ENCODE data around the gene IFRD1. TPM values are rescaled to one million over a fixed set of nuclear protein-coding genes. Genes with fewer than 3 reads are reported as not detected.

The IFRD1 gene
- total and polyA plus RNA-seq, 12 donors = 20.5 to 86.2 (median 52.7) TPM

- H3K27me3 ChIP-seq = no peaks in the 10 kb centered on the region
- TF ChIP-seq CTCF (IDR thresholded peaks at IDR 0.05) (no peak), POLR2A (IDR thresholded peaks at IDR 0.05) (no peak)
- intact Hi-C loops (cut with DNase I) = no loop called here
These were observed 37.9 kb downstream of the IFRD1 start for GRCh38 chr7:112488264-112488552.

GRCh38 chr7:112492186-112492585 lies 41.9 kb downstream of the IFRD1 start:
- Histone ChIP-seq H3K4me3 (no peak overlapping the region), H3K4me1 (replicated peaks in 1 of 2) (peaks cover 0 to 3% of the 10 kb centered on the region in 2 donors), H3K27ac (no peak overlapping the region), H3K27me3 (no peaks in the 10 kb centered on the region), H3K9me3 (replicated peaks in 1 of 3) (no peaks in the 10 kb centered on the region), H3K36me3 (replicated peaks in 1 of 2) (no peaks in the 10 kb centered on the region)
- DNase-seq = no peak
- 85 to 98% (median 91%) methylated on average over 2 of the region's 2 CpGs for WGBS, 4 donors
- no peak for TF ChIP-seq POLR2A (IDR thresholded peaks at IDR 0.05)
- TF ChIP-seq CTCF (IDR thresholded peaks at IDR 0.05) = no peak
- intact Hi-C loops (cut with DNase I) = loop anchor here in 1 of 2 donors (10.0 kb wide), 1 partner anchor 67 kb away; no protein-coding TSS in a partner anchor

More at GRCh38 chr7:112488264-112488552, 37.9 kb downstream of the IFRD1 start:
- Histone ChIP-seq H3K9me3 (replicated peaks in 1 of 3) (no peaks in the 10 kb centered on the region), H3K4me3 (no peak overlapping the region), H3K36me3 (replicated peaks in 1 of 2) (no peaks in the 10 kb centered on the region), H3K27ac (no peak overlapping the region), H3K4me1 (replicated peaks in 1 of 2) (peaks cover 3 to 31% of the 10 kb centered on the region in 2 donors)
- 76 to 89% (median 86%) methylated on average over 4 of the region's 4 CpGs for WGBS, 4 donors
- no peak for DNase-seq

GRCh38 chr7:112494656-112495055 lies 44.4 kb downstream of the IFRD1 start:
- H3K4me3 ChIP-seq = no peak overlapping the region
- TF ChIP-seq POLR2A (IDR thresholded peaks at IDR 0.05) (no peak), CTCF (IDR thresholded peaks at IDR 0.05) (no peak)
- no peaks in the 10 kb centered on the region for H3K27me3 ChIP-seq
- no peak for DNase-seq
- no peak overlapping the region for H3K27ac ChIP-seq
- intact Hi-C loops (cut with DNase I) = loop anchor here (5.0 to 10.0 kb wide), 3 partner anchors 70 to 752 kb away; no protein-coding TSS in a partner anchor
- H3K4me1 ChIP-seq (replicated peaks in 1 of 2) = no peaks in the 10 kb centered on the region
- no peaks in the 10 kb centered on the region for H3K9me3 ChIP-seq (replicated peaks in 1 of 3)
- no peaks in the 10 kb centered on the region for H3K36me3 ChIP-seq (replicated peaks in 1 of 2)
- WGBS, 4 donors = 72 to 87% (median 81%) methylated on average over 2 of the region's 2 CpGs

GRCh38 chr7:112495156-112495788 lies 45.0 kb downstream of the IFRD1 start:
- Histone ChIP-seq H3K27me3 (no peaks in the 10 kb centered on the region), H3K36me3 (replicated peaks in 1 of 2) (no peaks in the 10 kb centered on the region), H3K4me3 (no peak overlapping the region), H3K4me1 (replicated peaks in 1 of 2) (no peaks in the 10 kb centered on the region), H3K9me3 (replicated peaks in 1 of 3) (no peaks in the 10 kb centered on the region), H3K27ac (no peak overlapping the region)
- no peak for DNase-seq
- WGBS, 4 donors = 64 to 77% (median 69%) methylated on average over 2 of the region's 2 CpGs
- TF ChIP-seq POLR2A (IDR thresholded peaks at IDR 0.05) = no peak
- no peak for TF ChIP-seq CTCF (IDR thresholded peaks at IDR 0.05)
- intact Hi-C loops (cut with DNase I) = loop anchor here (5.0 to 10.0 kb wide), 3 partner anchors 70 to 753 kb away; no protein-coding TSS in a partner anchor
